ENCODE data around the gene HDAC4. TPM values are rescaled to one million over a fixed set of nuclear protein-coding genes. Genes with fewer than 3 reads are reported as not detected.

Gene HDAC4
- total and polyA plus RNA-seq, 2 experiments from 2014 or later = 8.1 to 41.8 TPM

DNA sequence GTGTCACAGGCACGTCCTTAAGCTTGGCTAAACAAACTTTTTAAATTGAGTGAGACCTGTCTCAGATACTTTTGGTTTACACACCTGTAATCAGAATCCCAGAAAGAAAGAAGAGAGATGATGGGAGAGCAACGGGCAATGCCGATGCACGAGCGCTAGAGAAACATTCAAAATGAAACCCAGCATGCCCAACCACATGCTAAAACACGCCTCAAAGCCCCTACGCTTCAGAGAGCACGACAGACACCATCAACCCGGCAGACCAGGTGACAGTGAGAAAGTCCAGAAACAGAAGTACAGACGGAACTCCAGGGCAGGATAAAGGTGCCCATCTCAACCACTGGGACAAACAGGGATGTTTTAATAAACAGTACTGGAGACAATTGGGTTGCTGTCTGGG lies 85.5 kb downstream of the HDAC4 start:
- no peaks in the 10 kb centered on the region for H3F3A ChIP-seq (replicated peaks; ENCODE audit: low read depth)
- H3K27me3 ChIP-seq (ENCODE audit: insufficient read depth) = no peaks in the 10 kb centered on the region
- no peak overlapping the region for H3K4me3 Mint-ChIP-seq
- DNase-seq (ENCODE audit: low spot score) (no peak), ATAC-seq (no peak)
- no peak overlapping the region for H3K27ac Mint-ChIP-seq
- no peak for TF ChIP-seq JUNB (IDR thresholded peaks at IDR 0.05; ENCODE audit: unreplicated experiment)
- TF ChIP-seq STAT1 (IDR thresholded peaks at IDR 0.05; ENCODE audit: unreplicated experiment) = no peak
- TF ChIP-seq CREB1 (CRISPR knock-in tag; IDR thresholded peaks at IDR 0.05; ENCODE audit: low read depth) = no peak
- no peak for TF ChIP-seq EZH2phosphoT487 (IDR thresholded peaks at IDR 0.05; ENCODE audit: unreplicated experiment)
- no peak for TF ChIP-seq ZNF114 (CRISPR knock-in tag; IDR thresholded peaks at IDR 0.05)
- TF ChIP-seq, protein P1, sequence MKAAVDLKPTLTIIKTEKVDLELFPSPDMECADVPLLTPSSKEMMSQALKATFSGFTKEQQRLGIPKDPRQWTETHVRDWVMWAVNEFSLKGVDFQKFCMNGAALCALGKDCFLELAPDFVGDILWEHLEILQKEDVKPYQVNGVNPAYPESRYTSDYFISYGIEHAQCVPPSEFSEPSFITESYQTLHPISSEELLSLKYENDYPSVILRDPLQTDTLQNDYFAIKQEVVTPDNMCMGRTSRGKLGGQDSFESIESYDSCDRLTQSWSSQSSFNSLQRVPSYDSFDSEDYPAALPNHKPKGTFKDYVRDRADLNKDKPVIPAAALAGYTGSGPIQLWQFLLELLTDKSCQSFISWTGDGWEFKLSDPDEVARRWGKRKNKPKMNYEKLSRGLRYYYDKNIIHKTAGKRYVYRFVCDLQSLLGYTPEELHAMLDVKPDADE (IDR thresholded peaks at IDR 0.05) = no peak
- TF ChIP-seq, protein P2, sequence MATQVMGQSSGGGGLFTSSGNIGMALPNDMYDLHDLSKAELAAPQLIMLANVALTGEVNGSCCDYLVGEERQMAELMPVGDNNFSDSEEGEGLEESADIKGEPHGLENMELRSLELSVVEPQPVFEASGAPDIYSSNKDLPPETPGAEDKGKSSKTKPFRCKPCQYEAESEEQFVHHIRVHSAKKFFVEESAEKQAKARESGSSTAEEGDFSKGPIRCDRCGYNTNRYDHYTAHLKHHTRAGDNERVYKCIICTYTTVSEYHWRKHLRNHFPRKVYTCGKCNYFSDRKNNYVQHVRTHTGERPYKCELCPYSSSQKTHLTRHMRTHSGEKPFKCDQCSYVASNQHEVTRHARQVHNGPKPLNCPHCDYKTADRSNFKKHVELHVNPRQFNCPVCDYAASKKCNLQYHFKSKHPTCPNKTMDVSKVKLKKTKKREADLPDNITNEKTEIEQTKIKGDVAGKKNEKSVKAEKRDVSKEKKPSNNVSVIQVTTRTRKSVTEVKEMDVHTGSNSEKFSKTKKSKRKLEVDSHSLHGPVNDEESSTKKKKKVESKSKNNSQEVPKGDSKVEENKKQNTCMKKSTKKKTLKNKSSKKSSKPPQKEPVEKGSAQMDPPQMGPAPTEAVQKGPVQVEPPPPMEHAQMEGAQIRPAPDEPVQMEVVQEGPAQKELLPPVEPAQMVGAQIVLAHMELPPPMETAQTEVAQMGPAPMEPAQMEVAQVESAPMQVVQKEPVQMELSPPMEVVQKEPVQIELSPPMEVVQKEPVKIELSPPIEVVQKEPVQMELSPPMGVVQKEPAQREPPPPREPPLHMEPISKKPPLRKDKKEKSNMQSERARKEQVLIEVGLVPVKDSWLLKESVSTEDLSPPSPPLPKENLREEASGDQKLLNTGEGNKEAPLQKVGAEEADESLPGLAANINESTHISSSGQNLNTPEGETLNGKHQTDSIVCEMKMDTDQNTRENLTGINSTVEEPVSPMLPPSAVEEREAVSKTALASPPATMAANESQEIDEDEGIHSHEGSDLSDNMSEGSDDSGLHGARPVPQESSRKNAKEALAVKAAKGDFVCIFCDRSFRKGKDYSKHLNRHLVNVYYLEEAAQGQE (IDR thresholded peaks at IDR 0.05; ENCODE audit: unreplicated experiment) = no peak
- TF ChIP-seq, protein P3, sequence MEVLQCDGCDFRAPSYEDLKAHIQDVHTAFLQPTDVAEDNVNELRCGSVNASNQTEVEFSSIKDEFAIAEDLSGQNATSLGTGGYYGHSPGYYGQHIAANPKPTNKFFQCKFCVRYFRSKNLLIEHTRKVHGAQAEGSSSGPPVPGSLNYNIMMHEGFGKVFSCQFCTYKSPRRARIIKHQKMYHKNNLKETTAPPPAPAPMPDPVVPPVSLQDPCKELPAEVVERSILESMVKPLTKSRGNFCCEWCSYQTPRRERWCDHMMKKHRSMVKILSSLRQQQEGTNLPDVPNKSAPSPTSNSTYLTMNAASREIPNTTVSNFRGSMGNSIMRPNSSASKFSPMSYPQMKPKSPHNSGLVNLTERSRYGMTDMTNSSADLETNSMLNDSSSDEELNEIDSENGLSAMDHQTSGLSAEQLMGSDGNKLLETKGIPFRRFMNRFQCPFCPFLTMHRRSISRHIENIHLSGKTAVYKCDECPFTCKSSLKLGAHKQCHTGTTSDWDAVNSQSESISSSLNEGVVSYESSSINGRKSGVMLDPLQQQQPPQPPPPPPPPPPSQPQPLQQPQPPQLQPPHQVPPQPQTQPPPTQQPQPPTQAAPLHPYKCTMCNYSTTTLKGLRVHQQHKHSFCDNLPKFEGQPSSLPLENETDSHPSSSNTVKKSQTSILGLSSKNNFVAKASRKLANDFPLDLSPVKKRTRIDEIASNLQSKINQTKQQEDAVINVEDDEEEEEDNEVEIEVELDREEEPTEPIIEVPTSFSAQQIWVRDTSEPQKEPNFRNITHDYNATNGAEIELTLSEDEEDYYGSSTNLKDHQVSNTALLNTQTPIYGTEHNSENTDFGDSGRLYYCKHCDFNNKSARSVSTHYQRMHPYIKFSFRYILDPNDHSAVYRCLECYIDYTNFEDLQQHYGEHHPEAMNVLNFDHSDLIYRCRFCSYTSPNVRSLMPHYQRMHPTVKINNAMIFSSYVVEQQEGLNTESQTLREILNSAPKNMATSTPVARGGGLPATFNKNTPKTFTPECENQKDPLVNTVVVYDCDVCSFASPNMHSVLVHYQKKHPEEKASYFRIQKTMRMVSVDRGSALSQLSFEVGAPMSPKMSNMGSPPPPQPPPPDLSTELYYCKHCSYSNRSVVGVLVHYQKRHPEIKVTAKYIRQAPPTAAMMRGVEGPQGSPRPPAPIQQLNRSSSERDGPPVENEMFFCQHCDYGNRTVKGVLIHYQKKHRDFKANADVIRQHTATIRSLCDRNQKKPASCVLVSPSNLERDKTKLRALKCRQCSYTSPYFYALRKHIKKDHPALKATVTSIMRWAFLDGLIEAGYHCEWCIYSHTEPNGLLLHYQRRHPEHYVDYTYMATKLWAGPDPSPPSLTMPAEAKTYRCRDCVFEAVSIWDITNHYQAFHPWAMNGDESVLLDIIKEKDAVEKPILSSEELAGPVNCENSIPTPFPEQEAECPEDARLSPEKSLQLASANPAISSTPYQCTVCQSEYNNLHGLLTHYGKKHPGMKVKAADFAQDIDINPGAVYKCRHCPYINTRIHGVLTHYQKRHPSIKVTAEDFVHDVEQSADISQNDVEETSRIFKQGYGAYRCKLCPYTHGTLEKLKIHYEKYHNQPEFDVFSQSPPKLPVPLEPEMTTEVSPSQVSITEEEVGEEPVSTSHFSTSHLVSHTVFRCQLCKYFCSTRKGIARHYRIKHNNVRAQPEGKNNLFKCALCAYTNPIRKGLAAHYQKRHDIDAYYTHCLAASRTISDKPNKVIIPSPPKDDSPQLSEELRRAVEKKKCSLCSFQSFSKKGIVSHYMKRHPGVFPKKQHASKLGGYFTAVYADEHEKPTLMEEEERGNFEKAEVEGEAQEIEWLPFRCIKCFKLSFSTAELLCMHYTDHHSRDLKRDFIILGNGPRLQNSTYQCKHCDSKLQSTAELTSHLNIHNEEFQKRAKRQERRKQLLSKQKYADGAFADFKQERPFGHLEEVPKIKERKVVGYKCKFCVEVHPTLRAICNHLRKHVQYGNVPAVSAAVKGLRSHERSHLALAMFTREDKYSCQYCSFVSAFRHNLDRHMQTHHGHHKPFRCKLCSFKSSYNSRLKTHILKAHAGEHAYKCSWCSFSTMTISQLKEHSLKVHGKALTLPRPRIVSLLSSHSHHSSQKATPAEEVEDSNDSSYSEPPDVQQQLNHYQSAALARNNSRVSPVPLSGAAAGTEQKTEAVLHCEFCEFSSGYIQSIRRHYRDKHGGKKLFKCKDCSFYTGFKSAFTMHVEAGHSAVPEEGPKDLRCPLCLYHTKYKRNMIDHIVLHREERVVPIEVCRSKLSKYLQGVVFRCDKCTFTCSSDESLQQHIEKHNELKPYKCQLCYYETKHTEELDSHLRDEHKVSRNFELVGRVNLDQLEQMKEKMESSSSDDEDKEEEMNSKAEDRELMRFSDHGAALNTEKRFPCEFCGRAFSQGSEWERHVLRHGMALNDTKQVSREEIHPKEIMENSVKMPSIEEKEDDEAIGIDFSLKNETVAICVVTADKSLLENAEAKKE (CRISPR knock-in tag; IDR thresholded peaks at IDR 0.05) = no peak
- TF ChIP-seq, protein P4, sequence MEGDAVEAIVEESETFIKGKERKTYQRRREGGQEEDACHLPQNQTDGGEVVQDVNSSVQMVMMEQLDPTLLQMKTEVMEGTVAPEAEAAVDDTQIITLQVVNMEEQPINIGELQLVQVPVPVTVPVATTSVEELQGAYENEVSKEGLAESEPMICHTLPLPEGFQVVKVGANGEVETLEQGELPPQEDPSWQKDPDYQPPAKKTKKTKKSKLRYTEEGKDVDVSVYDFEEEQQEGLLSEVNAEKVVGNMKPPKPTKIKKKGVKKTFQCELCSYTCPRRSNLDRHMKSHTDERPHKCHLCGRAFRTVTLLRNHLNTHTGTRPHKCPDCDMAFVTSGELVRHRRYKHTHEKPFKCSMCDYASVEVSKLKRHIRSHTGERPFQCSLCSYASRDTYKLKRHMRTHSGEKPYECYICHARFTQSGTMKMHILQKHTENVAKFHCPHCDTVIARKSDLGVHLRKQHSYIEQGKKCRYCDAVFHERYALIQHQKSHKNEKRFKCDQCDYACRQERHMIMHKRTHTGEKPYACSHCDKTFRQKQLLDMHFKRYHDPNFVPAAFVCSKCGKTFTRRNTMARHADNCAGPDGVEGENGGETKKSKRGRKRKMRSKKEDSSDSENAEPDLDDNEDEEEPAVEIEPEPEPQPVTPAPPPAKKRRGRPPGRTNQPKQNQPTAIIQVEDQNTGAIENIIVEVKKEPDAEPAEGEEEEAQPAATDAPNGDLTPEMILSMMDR (conservative IDR thresholded peaks at IDR 0.05; ENCODE audit: low read depth in 2 of 2) = no peak
- no peak for TF ChIP-seq POLR2AphosphoS5 (IDR thresholded peaks at IDR 0.05; ENCODE audit: low read depth)
- TF ChIP-seq NANOG (IDR thresholded peaks at IDR 0.05; ENCODE audit: borderline replicate concordance) = no peak
- no peak for TF ChIP-seq ZNF331 (CRISPR knock-in tag; IDR thresholded peaks at IDR 0.05; ENCODE audit: low read depth)
- TF ChIP-seq EZH2 (IDR thresholded peaks at IDR 0.05; ENCODE audit: low read depth, unreplicated experiment) = no peak
- no peaks in the 10 kb centered on the region for H3K36me3 ChIP-seq (ENCODE audit: insufficient read depth)
- peaks cover 9% of the 10 kb centered on the region for H3K4me1 Mint-ChIP-seq
- H3K27ac ChIP-seq (ENCODE audit: low read depth) = no peak overlapping the region
- no peak overlapping the region for H2AFZ ChIP-seq
- H3K9me2 ChIP-seq (ENCODE audit: insufficient read depth) = no peaks in the 10 kb centered on the region
- peaks cover 8% of the 10 kb centered on the region for H3K27me3 Mint-ChIP-seq (ENCODE audit: insufficient read depth, low read depth, poor library complexity)
- H4K20me1 ChIP-seq (replicated peaks; ENCODE audit: insufficient read depth) = peaks cover 4% of the 10 kb centered on the region
- H3K4me2 ChIP-seq = no peak overlapping the region
- no peaks in the 10 kb centered on the region for H3K4me1 ChIP-seq (ENCODE audit: insufficient read depth)
- H3K36me3 Mint-ChIP-seq (ENCODE audit: low read depth) = peaks cover 31% of the 10 kb centered on the region
- no peak overlapping the region for H3K4me3 ChIP-seq
- peaks cover 23% of the 10 kb centered on the region for H3K9me3 Mint-ChIP-seq
- peaks cover 87% of the 10 kb centered on the region for H3K79me2 ChIP-seq (replicated peaks; ENCODE audit: insufficient read depth)

Data from GM23338 (cell line).